ENCODE data around the gene RPP14.

DNA sequence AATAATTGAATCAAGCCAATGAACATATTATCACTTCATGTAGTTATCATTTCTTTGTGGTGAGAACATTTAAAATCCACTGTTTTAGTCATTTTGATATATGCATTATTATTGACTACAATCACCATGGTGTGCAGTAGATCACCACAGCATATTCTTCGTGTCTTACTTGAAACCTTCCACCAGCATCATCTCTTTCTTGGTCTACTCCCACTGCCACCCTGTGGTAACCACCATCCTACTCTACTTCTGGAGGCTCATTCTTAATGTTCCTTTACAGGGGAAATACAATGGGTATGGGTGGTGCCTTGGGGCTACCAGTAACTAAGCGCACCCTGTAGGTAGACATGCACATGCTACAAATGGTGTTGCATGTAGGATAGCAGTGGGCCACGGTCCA is 52.0 kb downstream of the RPP14 start:
- no peak for TF ChIP-seq RAD21 (IDR thresholded peaks at IDR 0.05; ENCODE audit: insufficient read depth, low read depth, low read length)
- no peak for TF ChIP-seq POLR2A (IDR thresholded peaks at IDR 0.05; ENCODE audit: low read depth, low read length)
- TF ChIP-seq EP300 (IDR thresholded peaks at IDR 0.05; ENCODE audit: borderline replicate concordance in 1 of 2, control insufficient read depth in 1 of 2, low read depth in 2 of 2, low read length in 2 of 2), result no peak

Measured in GM12878 (cell line).